KMS-11 (cell line): ENCODE results near the gene ALPI.

ENCODE experiments used
- H2AFZ ChIP-seq: fragments of 200-600 bp; sonication (generic); 2 replicates; pipeline ENCODE4 v1.6.1; 2016; ENCODE audit warnings: antibody characterized with exemption, mixed run types, low read depth
- H3K27ac ChIP-seq: fragments of 200-600 bp; sonication (generic); 2 replicates; pipeline ENCODE4 v1.6.1; 2016; ENCODE audit warnings: mild to moderate bottlenecking, mixed run types
- H3K27me3 ChIP-seq: fragments of 200-600 bp; sonication (generic); 2 replicates; pipeline ENCODE4 v1.6.1; 2017; ENCODE audit warnings: mild to moderate bottlenecking, low read depth, mixed run types, moderate library complexity; ENCODE audit not compliant: insufficient read depth
- H3K36me3 ChIP-seq: fragments of 200-600 bp; sonication (generic); 2 replicates; pipeline ENCODE4 v1.6.1; 2017; ENCODE audit warnings: mild to moderate bottlenecking, mixed run types; ENCODE audit not compliant: insufficient read depth
- H3K4me1 ChIP-seq: fragments of 200-600 bp; sonication (generic); 2 replicates; pipeline ENCODE4 v1.6.1; 2016; ENCODE audit warnings: mild to moderate bottlenecking, low read depth, mixed run types; ENCODE audit not compliant: poor library complexity, severe bottlenecking
- H3K4me2 ChIP-seq: fragments of 200-600 bp; sonication (generic); 2 replicates; pipeline ENCODE4 v1.7.0; 2016; ENCODE audit warnings: mild to moderate bottlenecking, mixed run types
- H3K4me3 ChIP-seq: fragments of 200-600 bp; sonication (generic); IDR thresholded peaks from 2 replicates; pipeline ENCODE4 v1.6.1; 2017; ENCODE audit warnings: low read depth, low read length, mixed read lengths; ENCODE audit not compliant: insufficient read depth
- H3K79me2 ChIP-seq: fragments of 200-600 bp; sonication (generic); 2 replicates; pipeline ENCODE4 v1.6.1; 2016; ENCODE audit warnings: low read depth, mixed run types; ENCODE audit not compliant: insufficient read depth
- H3K9ac ChIP-seq: fragments of 200-600 bp; sonication (generic); 2 replicates; pipeline ENCODE4 v1.6.1; 2016; ENCODE audit warnings: mild to moderate bottlenecking, mixed run types
- H4K20me1 ChIP-seq: fragments of 200-600 bp; sonication (generic); 2 replicates; pipeline ENCODE4 v1.6.1; 2016; ENCODE audit warnings: mild to moderate bottlenecking, mixed run types; ENCODE audit not compliant: insufficient read depth
- CTCF ChIP-seq: fragments of 200-600 bp; sonication (generic); conservative IDR thresholded peaks from 2 replicates; pipeline ENCODE4 v1.6.1; 2017; ENCODE audit warnings: low read depth, mild to moderate bottlenecking, antibody characterized with exemption, low read length, moderate library complexity, mixed read lengths

ALPI gene

GRCh38 chr2:232492963-232493700, 37.2 kb downstream of the ALPI start:
- Histone ChIP-seq H3K4me2 (no peak overlapping the region), H3K27ac (no peak overlapping the region), H3K9ac (no peak overlapping the region), H3K4me3 (no peak overlapping the region), H3K4me1 (no peaks in the 10 kb centered on the region), H3K27me3 (no peaks in the 10 kb centered on the region; the same call in 1 of the 2 replicates), H2AFZ (no peak overlapping the region), H3K36me3 (no peaks in the 10 kb centered on the region), H3K79me2 (no peaks in the 10 kb centered on the region), H4K20me1 (no peaks in the 10 kb centered on the region)
- no peak for TF ChIP-seq CTCF

- no peak overlapping the region for H3K4me2 ChIP-seq
- no peaks in the 10 kb centered on the region for H3K36me3 ChIP-seq
- no peaks in the 10 kb centered on the region for H4K20me1 ChIP-seq
- no peak overlapping the region for H3K27ac ChIP-seq
- H3K79me2 ChIP-seq: no peaks in the 10 kb centered on the region
- no peak overlapping the region for H3K4me3 ChIP-seq
- H3K4me1 ChIP-seq: no peaks in the 10 kb centered on the region
- no peak overlapping the region for H3K9ac ChIP-seq
- TF ChIP-seq CTCF: no peak
- no peaks in the 10 kb centered on the region; the same call in 1 of the 2 replicates for H3K27me3 ChIP-seq
- H2AFZ ChIP-seq: no peak overlapping the region
Measured at GRCh38 chr2:232493701-232494474, 37.9 kb downstream of the ALPI start.

GRCh38 chr2:232494542-232494941, 38.6 kb downstream of the ALPI start:
- Histone ChIP-seq H3K4me2 (no peak overlapping the region), H2AFZ (no peak overlapping the region), H3K27me3 (no peaks in the 10 kb centered on the region; the same call in 1 of the 2 replicates), H3K9ac (no peak overlapping the region), H3K4me3 (no peak overlapping the region), H3K79me2 (no peaks in the 10 kb centered on the region), H4K20me1 (no peaks in the 10 kb centered on the region), H3K27ac (no peak overlapping the region), H3K36me3 (no peaks in the 10 kb centered on the region), H3K4me1 (no peaks in the 10 kb centered on the region)
- TF ChIP-seq CTCF: no peak

DNA sequence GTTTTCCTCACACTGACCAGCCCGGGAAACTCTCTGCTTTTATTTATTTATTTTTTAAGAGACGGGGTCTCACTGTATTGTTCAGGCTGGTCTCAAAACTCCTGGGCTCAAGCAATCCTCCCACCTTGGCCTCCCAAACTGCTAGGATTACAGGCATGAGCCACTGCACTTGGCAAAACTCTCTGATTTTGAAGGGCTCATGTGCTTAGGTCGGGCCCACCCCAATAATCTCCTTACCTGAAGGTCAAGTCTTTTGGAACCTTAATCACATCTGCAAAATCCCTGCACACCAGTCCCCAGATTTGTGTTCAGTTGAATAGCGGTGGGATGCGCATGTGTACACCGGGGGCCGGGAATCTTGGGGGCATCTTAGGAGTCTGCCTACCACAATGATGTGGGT, 39.3 kb downstream of the ALPI start:
- H3K4me1 ChIP-seq: no peaks in the 10 kb centered on the region
- TF ChIP-seq CTCF: no peak
- H3K9ac ChIP-seq: no peak overlapping the region
- no peaks in the 10 kb centered on the region for H3K79me2 ChIP-seq
- no peak overlapping the region for H2AFZ ChIP-seq
- H4K20me1 ChIP-seq: no peaks in the 10 kb centered on the region
- no peak overlapping the region for H3K4me2 ChIP-seq
- H3K27ac ChIP-seq: no peak overlapping the region
- H3K36me3 ChIP-seq: no peaks in the 10 kb centered on the region
- no peaks in the 10 kb centered on the region; the same call in 1 of the 2 replicates for H3K27me3 ChIP-seq
- no peak overlapping the region for H3K4me3 ChIP-seq
